OCI-LY1 (cell line): Measurements from ENCODE around the gene DNAH9.

ENCODE experiments used
- H2AFZ ChIP-seq: fragments of 200-600 bp; sonication (generic), shearing (Covaris generic); 2 replicates; pipeline ENCODE4 v1.6.0; 2014; ENCODE audit warnings: antibody characterized with exemption, mild to moderate bottlenecking, low read length
- H3F3A ChIP-seq: fragments of 200-600 bp; sonication (generic), shearing (Covaris generic); 2 replicates; pipeline ENCODE4 v1.6.0; 2014; ENCODE audit warnings: mild to moderate bottlenecking, antibody characterized with exemption, low read length, moderate library complexity; ENCODE audit not compliant: insufficient read depth
- H3K27ac ChIP-seq: fragments of 200-600 bp; sonication (generic); 2 replicates; pipeline ENCODE4 v1.5.1; 2014; ENCODE audit warnings: low read length, mixed run types, mild to moderate bottlenecking, low read depth; ENCODE audit not compliant: poor library complexity, severe bottlenecking
- H3K27me3 ChIP-seq: fragments of 200-600 bp; sonication (generic); 2 replicates; pipeline ENCODE4 v1.6.0; 2014; ENCODE audit warnings: antibody characterized with exemption, mild to moderate bottlenecking, low read length, moderate library complexity; ENCODE audit not compliant: insufficient read depth
- H3K36me3 ChIP-seq: fragments of 200-600 bp; sonication (generic); 2 replicates; pipeline ENCODE4 v1.6.1; 2014; ENCODE audit warnings: mild to moderate bottlenecking, antibody characterized with exemption, low read length, moderate library complexity, mixed read lengths; ENCODE audit not compliant: insufficient read depth
- H3K4me1 ChIP-seq: fragments of 200-600 bp; sonication (generic); 2 replicates; pipeline ENCODE4 v1.5.1; 2014; ENCODE audit warnings: mild to moderate bottlenecking, low read length, moderate library complexity; ENCODE audit not compliant: insufficient read depth, severe bottlenecking
- H3K4me2 ChIP-seq: fragments of 200-600 bp; sonication (generic), shearing (Covaris generic); 2 replicates; pipeline ENCODE4 v1.6.1; 2014; ENCODE audit warnings: low read length
- H3K4me3 ChIP-seq: fragments of 200-600 bp; sonication (generic); 2 replicates; pipeline ENCODE4 v1.5.1; 2014; ENCODE audit warnings: low read length, low read depth, mild to moderate bottlenecking, mixed read lengths; ENCODE audit not compliant: poor library complexity, severe bottlenecking
- H3K79me2 ChIP-seq: fragments of 200-600 bp; shearing (Covaris generic); 2 replicates; pipeline ENCODE4 v1.6.1; 2016; ENCODE audit warnings: mixed run types, low read length, mixed read lengths; ENCODE audit not compliant: insufficient read depth
- H3K9ac ChIP-seq: fragments of 200-600 bp; sonication (generic), shearing (Covaris generic); 2 replicates; pipeline ENCODE4 v1.6.1; 2014; ENCODE audit warnings: mild to moderate bottlenecking, low read length, mixed read lengths
- H3K9me2 ChIP-seq: fragments of 200-600 bp; sonication (generic), shearing (Covaris generic); 2 replicates; pipeline ENCODE4 v1.6.1; 2014; ENCODE audit warnings: low read depth, mild to moderate bottlenecking, low read length, mixed read lengths
- H3K9me3 ChIP-seq: fragments of 200-600 bp; shearing (Covaris generic); 2 replicates; pipeline ENCODE4 v1.6.1; 2014; ENCODE audit warnings: low read length, mixed read lengths
- H4K20me1 ChIP-seq: fragments of 200-600 bp; sonication (generic), shearing (Covaris generic); 2 replicates; pipeline ENCODE4 v1.6.0; 2016; ENCODE audit warnings: mild to moderate bottlenecking, low read length; ENCODE audit not compliant: insufficient read depth
- CTCF ChIP-seq: fragments of 200-600 bp; sonication (generic), shearing (Covaris generic); IDR thresholded peaks from 2 replicates; pipeline ENCODE4 v1.5.1; 2017; ENCODE audit warnings: mild to moderate bottlenecking, antibody characterized with exemption, low read length, moderate library complexity, mixed read lengths
- EZH2 ChIP-seq: fragments of 200-600 bp; sonication (generic), shearing (Covaris generic); IDR thresholded peaks from 2 replicates; pipeline ENCODE4 v1.8.0; 2017; ENCODE audit warnings: borderline replicate concordance, mixed run types, mild to moderate bottlenecking, antibody characterized with exemption, low read length, moderate library complexity, mixed read lengths

DNAH9 gene

GRCh38 chr17:11736613-11737312 lies 138.5 kb downstream of the DNAH9 start:
- TF ChIP-seq EZH2 = no peak
- no peak for TF ChIP-seq CTCF
- Histone ChIP-seq H3K36me3 (no peaks in the 10 kb centered on the region), H3K27me3 (no peaks in the 10 kb centered on the region), H4K20me1 (no peaks in the 10 kb centered on the region), H3K4me3 (no peak overlapping the region), H3K27ac (no peak overlapping the region), H2AFZ (no peak overlapping the region), H3F3A (no peaks in the 10 kb centered on the region), H3K9ac (no peak overlapping the region), H3K4me1 (no peaks in the 10 kb centered on the region), H3K79me2 (no peaks in the 10 kb centered on the region), H3K9me3 (no peaks in the 10 kb centered on the region), H3K9me2 (no peaks in the 10 kb centered on the region), H3K4me2 (no peak overlapping the region)

GRCh38 chr17:11737313-11737679 lies 139.0 kb downstream of the DNAH9 start:
- no peaks in the 10 kb centered on the region for H3K79me2 ChIP-seq
- H3K4me3 ChIP-seq = no peak overlapping the region
- H3K9ac ChIP-seq = no peak overlapping the region
- no peak overlapping the region for H2AFZ ChIP-seq
- H3K27ac ChIP-seq = no peak overlapping the region
- H4K20me1 ChIP-seq = no peaks in the 10 kb centered on the region
- H3K9me2 ChIP-seq = no peaks in the 10 kb centered on the region
- H3K27me3 ChIP-seq = no peaks in the 10 kb centered on the region
- no peaks in the 10 kb centered on the region for H3K4me1 ChIP-seq
- no peaks in the 10 kb centered on the region for H3K9me3 ChIP-seq
- no peaks in the 10 kb centered on the region for H3K36me3 ChIP-seq
- H3K4me2 ChIP-seq = no peak overlapping the region
- TF ChIP-seq EZH2 = no peak
- no peak for TF ChIP-seq CTCF
- H3F3A ChIP-seq = no peaks in the 10 kb centered on the region

- no peak overlapping the region for H3K4me3 ChIP-seq
- no peaks in the 10 kb centered on the region for H4K20me1 ChIP-seq
- no peak overlapping the region for H3K9ac ChIP-seq
- H3K4me1 ChIP-seq = no peaks in the 10 kb centered on the region
- no peak overlapping the region for H3K27ac ChIP-seq
- no peaks in the 10 kb centered on the region for H3K9me2 ChIP-seq
- no peaks in the 10 kb centered on the region for H3F3A ChIP-seq
- TF ChIP-seq CTCF (no peak), EZH2 (no peak)
- H3K9me3 ChIP-seq = no peaks in the 10 kb centered on the region
- H2AFZ ChIP-seq = no peak overlapping the region
- no peaks in the 10 kb centered on the region for H3K36me3 ChIP-seq
- H3K4me2 ChIP-seq = no peak overlapping the region
- no peaks in the 10 kb centered on the region for H3K27me3 ChIP-seq
- no peaks in the 10 kb centered on the region for H3K79me2 ChIP-seq
These were observed 139.9 kb downstream of the DNAH9 start for GRCh38 chr17:11738151-11738550.
